ENCODE results near the gene RIPPLY2.
"Not testable (repeated sequence)": the region's sequence is repeated elsewhere in the genome, so short reads cannot be mapped to it uniquely, and the experiment has no call there.

RIPPLY2 gene

GRCh38 chr6:83860782-83861495 is 7.8 kb downstream of the RIPPLY2 start:
- DNase-seq = no peak

GRCh38 chr6:83862776-83863471 is 9.8 kb downstream of the RIPPLY2 start:
- no peak for DNase-seq

GRCh38 chr6:83867043-83867442 is 13.9 kb downstream of the RIPPLY2 start:
- no peak for DNase-seq

- peak; percentile 18 for DNase-seq
Measured at GRCh38 chr6:83867527-83868161, 14.5 kb downstream of the RIPPLY2 start.

- no peak for DNase-seq
Measured at GRCh38 chr6:83868639-83869038, 15.5 kb downstream of the RIPPLY2 start.

GRCh38 chr6:83870649-83871048 is 17.5 kb downstream of the RIPPLY2 start:
- no peak for DNase-seq

GRCh38 chr6:83872386-83873118 is 19.4 kb downstream of the RIPPLY2 start:
- no peak for DNase-seq

- DNase-seq = no peak
Measured at GRCh38 chr6:83873869-83874268, 20.7 kb downstream of the RIPPLY2 start.

GRCh38 chr6:83875843-83876242 is 22.7 kb downstream of the RIPPLY2 start:
- DNase-seq = no peak

- DNase-seq = no peak
Measured at GRCh38 chr6:83878902-83879644, 25.9 kb downstream of the RIPPLY2 start.

GRCh38 chr6:83879746-83880145 is 26.6 kb downstream of the RIPPLY2 start:
- no peak for DNase-seq

- DNase-seq = no peak
Measured at GRCh38 chr6:83883240-83883639, 30.1 kb downstream of the RIPPLY2 start.

- DNase-seq = peak; percentile 59
Measured at GRCh38 chr6:83884523-83884922, 31.4 kb downstream of the RIPPLY2 start.

- DNase-seq = no peak
Measured at GRCh38 chr6:83885984-83886383, 32.8 kb downstream of the RIPPLY2 start.

- DNase-seq = no peak
Measured at GRCh38 chr6:83889621-83890020, 36.5 kb downstream of the RIPPLY2 start.

- no peak for DNase-seq
Measured at GRCh38 chr6:83890520-83890919, 37.4 kb downstream of the RIPPLY2 start.

- no peak for DNase-seq
Measured at GRCh38 chr6:83891586-83891985, 38.4 kb downstream of the RIPPLY2 start.

GRCh38 chr6:83893024-83893423 is 39.9 kb downstream of the RIPPLY2 start:
- DNase-seq = no peak

GRCh38 chr6:83897094-83897493 is 43.9 kb downstream of the RIPPLY2 start:
- DNase-seq = not testable (repeated sequence)

- DNase-seq = no peak
Measured at GRCh38 chr6:83901624-83902023, 48.5 kb downstream of the RIPPLY2 start.

- no peak for DNase-seq
Measured at GRCh38 chr6:83904395-83904794, 51.2 kb downstream of the RIPPLY2 start.

GRCh38 chr6:83905648-83906047 is 52.5 kb downstream of the RIPPLY2 start:
- DNase-seq = no peak

Data from CD4-positive, alpha-beta T cell treated with Interleukin-10 for 1 hour (primary cell).